Fibroblast of lung (primary cell): Measurements from ENCODE around the gene ZNF549. TPM values are rescaled to one million over a fixed set of nuclear protein-coding genes. Genes with fewer than 3 reads are reported as not detected.
"Not testable (repeated sequence)": the region's sequence is repeated elsewhere in the genome, so short reads cannot be mapped to it uniquely, and the experiment has no call there.

Experiments
- DNase-seq, 2 donors: peaks; one replicate each; pipeline versions ENCODE4 v3.0.0 to v3.0.0-alpha.2; 2010; ENCODE audit warnings: low read depth in 2 of 2
- H2AFZ ChIP-seq: 2 replicates; pipeline ENCODE4 v1.5.1; 2012; ENCODE audit warnings: low read length, control low read depth, inconsistent platforms
- H3K27ac ChIP-seq: 2 replicates; pipeline ENCODE4 v1.5.1; 2011; ENCODE audit warnings: low read length, control low read depth; ENCODE audit not compliant: insufficient read depth
- H3K27me3 ChIP-seq: 2 replicates; pipeline ENCODE4 v1.5.1; 2011; ENCODE audit warnings: mild to moderate bottlenecking, low read length; ENCODE audit not compliant: control insufficient read depth, insufficient read depth
- H3K36me3 ChIP-seq: 2 replicates; pipeline ENCODE4 v1.5.1; 2011; ENCODE audit warnings: low read length; ENCODE audit not compliant: control insufficient read depth, insufficient read depth
- H3K4me1 ChIP-seq: 2 replicates; pipeline ENCODE4 v1.5.1; 2011; ENCODE audit warnings: low read length; ENCODE audit not compliant: control insufficient read depth, insufficient read depth; ENCODE audit errors: extremely low read depth
- H3K4me2 ChIP-seq: 2 replicates; pipeline ENCODE4 v1.5.1; 2011; ENCODE audit warnings: low read length, control low read depth; ENCODE audit not compliant: insufficient read depth; ENCODE audit errors: extremely low read depth
- H3K4me3 ChIP-seq, 4 experiments: fragments of 200-600 bp in 1 of 4; sonication (generic) in 1 of 4; replicated peaks in 1 of 4; 2 replicates each; pipeline ENCODE4 v1.5.1; 2011 to 2016; ENCODE audit warnings: low read length in 4 of 4, low read depth in 3 of 4, mild to moderate bottlenecking in 3 of 4, control low read depth in 2 of 4, inconsistent platforms in 1 of 4, mixed read lengths in 1 of 4; ENCODE audit not compliant: insufficient read depth in 1 of 4; ENCODE audit errors: control extremely low read depth in 1 of 4
- H3K79me2 ChIP-seq: 2 replicates; pipeline ENCODE4 v1.5.1; 2012; ENCODE audit warnings: mild to moderate bottlenecking, low read length, inconsistent platforms; ENCODE audit not compliant: control insufficient read depth, insufficient read depth
- H3K9ac ChIP-seq: 2 replicates; pipeline ENCODE4 v1.5.1; 2011; ENCODE audit warnings: mild to moderate bottlenecking, low read length, control low read depth; ENCODE audit not compliant: insufficient read depth
- H3K9me3 ChIP-seq: 2 replicates; pipeline ENCODE4 v1.5.1; 2012; ENCODE audit warnings: low read depth, low read length; ENCODE audit not compliant: control insufficient read depth, insufficient read depth
- H4K20me1 ChIP-seq: 2 replicates; pipeline ENCODE4 v1.5.1; 2011; ENCODE audit warnings: low read length; ENCODE audit not compliant: control insufficient read depth, insufficient read depth; ENCODE audit errors: extremely low read depth
- EZH2 ChIP-seq: IDR thresholded peaks from 2 replicates; pipeline ENCODE4 v1.5.1; 2012; ENCODE audit warnings: low read length, control low read depth, mild to moderate bottlenecking; ENCODE audit errors: missing control alignments
- polyA minus RNA-seq: library from RNA; depleted of rRNA, polyadenylated mRNA; stranded (reverse); fragments of >200 nt; gene quantifications from 2 replicates; pipeline ENCODE4 v1.2.3, GENCODE V29; 2011; ENCODE audit warnings: low replicate concordance
- polyA plus RNA-seq, 2 donors: library from polyadenylated mRNA; depleted of rRNA in 1 of 2; stranded (reverse) in 1 of 2; unstranded in 1 of 2; fragments of >200 nt; gene quantifications; 2 replicates each; pipeline ENCODE4 v1.2.1, GENCODE V29; 2011 to 2012; ENCODE audit warnings: missing spikeins in 1 of 2
- total RNA-seq: library from RNA; depleted of rRNA; stranded (reverse); fragments of >200 nt; gene quantifications from 2 replicates; pipeline ENCODE4 v1.2.1, GENCODE V29; 2014
- TF ChIP-seq, protein P1 (sequence below), 2 donors: IDR thresholded peaks in 1 of 2; conservative IDR thresholded peaks in 1 of 2; 1 replicate in 1 of 2; 2 replicates in 1 of 2; pipeline ENCODE4 v1.5.1; 2011 to 2012; ENCODE audit warnings: low read length in 2 of 2, control low read depth in 1 of 2, inconsistent platforms in 1 of 2, low read depth in 1 of 2, mild to moderate bottlenecking in 1 of 2

Gene ZNF549
- total RNA-seq (6.7 and 7.8 TPM in 2 replicates), polyA plus RNA-seq (3.9 and 4.8 TPM in 2 replicates), polyA minus RNA-seq (1.2 and 1.3 TPM in 2 replicates)
- polyA plus RNA-seq (2012), result 2.0 and 2.7 TPM in 2 replicates

DNA sequence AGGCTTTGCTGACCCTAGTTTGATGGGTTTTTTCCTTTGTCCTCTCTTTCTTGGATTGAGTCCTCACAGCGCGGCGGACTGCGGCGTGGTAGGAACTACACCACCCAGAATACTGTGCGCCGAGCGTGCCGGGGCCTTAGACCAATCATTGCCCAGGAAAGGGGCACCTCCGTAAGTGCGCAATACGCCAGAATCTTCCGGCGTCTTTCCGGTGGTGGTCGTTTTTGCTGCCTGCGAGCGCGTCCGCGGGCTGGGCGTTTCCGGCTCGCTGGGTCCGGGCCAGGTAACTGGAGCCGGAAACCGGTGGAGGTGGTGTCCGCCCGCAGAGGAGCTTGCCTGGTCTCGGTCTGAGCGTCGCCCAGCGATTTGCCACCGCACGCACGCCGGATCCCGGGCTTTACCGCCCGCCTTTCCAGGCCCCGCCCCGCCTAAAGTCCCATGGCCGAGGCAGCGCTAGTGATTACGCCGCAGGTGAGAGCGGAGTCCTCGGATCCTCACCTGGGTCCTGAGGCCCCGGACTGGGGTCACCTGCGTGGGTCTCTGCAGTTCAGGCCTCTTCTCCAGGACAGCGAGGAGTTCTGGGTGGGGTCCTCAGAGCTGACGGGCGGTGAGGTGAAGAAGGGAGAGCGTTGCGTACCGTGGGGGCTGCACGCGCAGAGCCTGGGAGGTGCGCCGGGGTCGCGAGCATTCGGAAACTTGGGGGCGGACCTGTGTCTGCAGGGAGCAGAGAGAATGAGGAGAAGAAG, at the start of gene ZNF549:
ZNF549 (plus strand) TSS at position 221 of the 746 bp plus-strand sequence; CDS start at position 439, 218 bp downstream.
- Histone ChIP-seq H3K27me3 (no peaks in the 10 kb centered on the region), H2AFZ (peak within 1 kb of the TSS; percentile 98), H3K4me3 (peak within 1 kb of the TSS; percentile 89 to 99 (median 98)), H3K79me2 (peaks cover 11% of the 10 kb centered on the region), H3K27ac (peak within 1 kb of the TSS; percentile 61), H3K36me3 (peaks cover 1% of the 10 kb centered on the region), H4K20me1 (no peaks in the 10 kb centered on the region), H3K4me2 (peak within 1 kb of the TSS; percentile 86), H3K9me3 (no peaks in the 10 kb centered on the region), H3K4me1 (peaks cover 4% of the 10 kb centered on the region), H3K9ac (peak within 1 kb of the TSS; percentile 80)
- TF ChIP-seq, protein P1, sequence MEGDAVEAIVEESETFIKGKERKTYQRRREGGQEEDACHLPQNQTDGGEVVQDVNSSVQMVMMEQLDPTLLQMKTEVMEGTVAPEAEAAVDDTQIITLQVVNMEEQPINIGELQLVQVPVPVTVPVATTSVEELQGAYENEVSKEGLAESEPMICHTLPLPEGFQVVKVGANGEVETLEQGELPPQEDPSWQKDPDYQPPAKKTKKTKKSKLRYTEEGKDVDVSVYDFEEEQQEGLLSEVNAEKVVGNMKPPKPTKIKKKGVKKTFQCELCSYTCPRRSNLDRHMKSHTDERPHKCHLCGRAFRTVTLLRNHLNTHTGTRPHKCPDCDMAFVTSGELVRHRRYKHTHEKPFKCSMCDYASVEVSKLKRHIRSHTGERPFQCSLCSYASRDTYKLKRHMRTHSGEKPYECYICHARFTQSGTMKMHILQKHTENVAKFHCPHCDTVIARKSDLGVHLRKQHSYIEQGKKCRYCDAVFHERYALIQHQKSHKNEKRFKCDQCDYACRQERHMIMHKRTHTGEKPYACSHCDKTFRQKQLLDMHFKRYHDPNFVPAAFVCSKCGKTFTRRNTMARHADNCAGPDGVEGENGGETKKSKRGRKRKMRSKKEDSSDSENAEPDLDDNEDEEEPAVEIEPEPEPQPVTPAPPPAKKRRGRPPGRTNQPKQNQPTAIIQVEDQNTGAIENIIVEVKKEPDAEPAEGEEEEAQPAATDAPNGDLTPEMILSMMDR (conservative IDR thresholded peaks at IDR 0.05 in 1 of 2, IDR thresholded peaks at IDR 0.05 in 1 of 2; ENCODE audit: low read depth in 1 of 2, low read length in 2 of 2), result no peak
- TF ChIP-seq EZH2, result no peak
- DNase-seq, result peak; percentile 92 to 95

DNA sequence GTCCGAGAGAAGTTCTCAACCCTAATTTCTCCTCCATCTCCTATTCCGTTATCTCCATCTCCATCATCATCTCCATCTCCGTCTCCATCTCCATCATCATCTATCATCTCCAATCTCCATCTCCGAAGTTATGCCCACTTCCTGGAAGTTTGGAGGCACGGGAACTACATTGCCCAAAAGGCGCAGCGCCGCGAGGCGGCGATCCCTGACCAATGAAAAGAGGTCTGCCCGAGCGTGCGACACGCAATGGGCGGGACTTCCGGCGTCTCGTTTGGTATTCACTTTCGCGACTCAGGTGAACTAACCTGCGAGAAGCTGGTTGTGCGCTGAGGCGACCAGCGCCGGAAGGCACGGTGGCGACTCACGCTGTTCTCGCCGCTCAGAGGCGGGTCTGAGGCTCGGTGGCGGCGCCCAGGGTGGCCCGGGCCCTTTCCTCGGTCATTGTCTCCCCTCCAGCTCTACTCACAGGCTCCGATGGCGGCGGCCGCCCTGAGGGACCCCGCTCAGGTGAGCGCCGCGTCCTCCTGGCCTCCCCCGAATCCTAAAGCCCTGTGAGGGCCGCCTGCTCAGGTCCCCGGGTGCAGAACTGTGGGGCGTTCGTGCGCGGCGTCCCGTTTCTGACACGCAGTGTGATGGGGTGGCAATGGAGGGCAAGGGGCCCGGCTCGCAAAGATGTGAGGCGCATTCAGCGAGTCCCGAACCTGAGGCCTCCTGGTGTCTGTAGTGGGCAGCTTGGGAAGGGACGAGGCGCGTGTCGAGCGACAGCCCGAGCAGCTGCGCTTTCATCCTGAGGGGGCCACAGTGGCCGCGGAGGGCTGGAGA, 39.5 kb upstream of the ZNF549 start, which contains the start of gene ZNF419:
ZNF419 (plus strand) TSS at position 274 of the 822 bp plus-strand sequence; CDS start at position 475, 201 bp downstream.
- Histone ChIP-seq H3K9ac (peak within 1 kb of the TSS; percentile 57), H3K4me3 (peak within 1 kb of the TSS; percentile 50 to 88 (median 75)), H3K27ac (peak within 1 kb of the TSS; percentile 38), H3K4me2 (peak within 1 kb of the TSS; percentile 58), H2AFZ (peak within 1 kb of the TSS; percentile 83)
- not testable (repeated sequence) for H3K27me3 ChIP-seq, H4K20me1 ChIP-seq, H3K4me1 ChIP-seq, H3K9me3 ChIP-seq, H3K36me3 ChIP-seq, H3K79me2 ChIP-seq
- peak; percentile 79 to 83 for DNase-seq

DNA sequence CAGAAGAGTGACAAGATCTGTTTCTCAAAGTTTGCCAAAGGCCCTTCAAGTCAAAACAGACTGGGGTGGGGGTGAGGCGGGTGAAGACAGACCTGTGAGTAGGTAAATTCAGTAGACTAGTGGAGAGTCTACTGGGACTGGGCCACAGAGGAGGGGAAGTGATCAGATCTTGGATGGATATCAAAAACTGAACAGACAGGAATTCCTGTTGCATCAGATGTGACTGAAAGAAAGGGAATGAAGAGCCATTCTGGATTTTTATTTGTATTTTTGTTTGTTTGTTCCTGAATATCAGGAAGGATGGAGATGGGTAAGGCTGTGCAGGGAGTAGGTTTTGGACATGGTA, 38.9 kb upstream of the ZNF549 start:
- H3K9ac ChIP-seq, result not testable (repeated sequence)

DNA sequence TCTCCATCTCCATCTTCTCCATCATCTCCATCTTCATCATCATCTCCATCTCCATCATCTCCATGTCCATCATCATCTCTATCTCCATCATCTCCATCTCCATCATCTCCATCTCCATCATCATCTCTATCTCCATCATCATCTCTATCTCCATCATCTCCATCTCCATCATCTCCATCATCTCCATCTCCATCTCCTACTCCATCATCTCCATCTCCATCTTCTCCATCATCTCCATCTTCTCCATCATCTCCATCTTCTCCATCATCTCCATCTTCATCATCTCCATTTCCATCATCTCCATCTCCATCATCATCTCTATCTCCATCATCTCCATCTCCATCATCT, 27.9 kb upstream of the ZNF549 start:
- H3K79me2 ChIP-seq, result peaks cover 22% of the 10 kb centered on the region
- H3K4me2 ChIP-seq, H3K4me3 ChIP-seq, H2AFZ ChIP-seq, H3K27me3 ChIP-seq, H4K20me1 ChIP-seq, H3K9ac ChIP-seq, H3K27ac ChIP-seq, H3K36me3 ChIP-seq, DNase-seq, H3K4me1 ChIP-seq, H3K9me3 ChIP-seq: not testable (repeated sequence)

More for the DNA sequence above, 38.9 kb upstream of the ZNF549 start:
- Histone ChIP-seq H3K4me2 (peak overlapping the region; percentile 58), H3K36me3 (peaks cover 11% of the 10 kb centered on the region), H2AFZ (peak overlapping the region; percentile 43), H3K4me3 (peak overlapping the region; percentile 4 to 79 (median 40))
- not testable (repeated sequence) for H3K4me1 ChIP-seq, H3K79me2 ChIP-seq, H3K27me3 ChIP-seq, H3K27ac ChIP-seq, H4K20me1 ChIP-seq, H3K9me3 ChIP-seq
- peak; percentile 33 to 42 for DNase-seq

DNA sequence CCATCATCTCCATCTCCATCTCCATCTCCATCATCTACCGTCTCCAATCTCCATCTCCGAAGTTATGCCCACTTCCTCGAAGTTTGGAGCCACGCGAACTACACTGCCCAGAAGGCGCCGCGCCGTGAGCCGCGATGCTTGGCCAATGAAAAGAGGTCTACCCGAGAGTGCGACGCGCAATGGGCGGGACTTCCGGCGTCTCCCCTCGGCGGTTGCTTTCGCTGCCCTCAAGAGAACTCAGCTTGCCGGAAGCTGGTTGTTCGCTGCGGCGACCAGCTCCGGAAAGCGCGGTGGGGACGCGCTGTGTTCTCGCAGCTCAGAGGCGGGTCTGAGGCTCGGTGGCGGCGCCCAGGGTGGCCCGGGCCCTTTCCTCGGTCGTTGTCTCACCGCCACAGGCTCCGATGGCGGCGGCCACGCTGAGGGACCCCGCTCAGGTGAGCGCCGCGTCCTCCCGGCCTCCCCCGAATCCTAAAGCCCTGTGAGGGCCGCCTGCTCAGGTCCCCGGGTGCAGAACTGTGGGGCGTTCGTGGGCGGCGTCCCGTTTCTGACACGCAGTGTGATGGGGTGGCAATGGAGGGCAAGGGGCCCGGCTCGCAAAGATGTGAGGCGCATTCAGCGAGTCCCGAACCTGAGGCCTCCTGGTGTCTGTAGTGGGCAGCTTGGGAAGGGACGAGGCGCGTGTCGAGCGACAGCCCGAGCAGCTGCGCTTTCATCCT, 27.3 kb upstream of the ZNF549 start, which contains the start of gene ZNF773:
ZNF773 (plus strand) TSS at position 259 of the 716 bp plus-strand sequence; CDS start at position 402, 143 bp downstream.
- Histone ChIP-seq H3K4me3 (peak within 1 kb of the TSS; percentile 61 to 78 (median 64)), H2AFZ (peak within 1 kb of the TSS; percentile 71), H3K27ac (peak within 1 kb of the TSS; percentile 78), H3K4me2 (peak within 1 kb of the TSS; percentile 72), H3K79me2 (peaks cover 22% of the 10 kb centered on the region), H3K9ac (peak within 1 kb of the TSS; percentile 88)
- not testable (repeated sequence) for H3K4me1 ChIP-seq, H3K9me3 ChIP-seq, H4K20me1 ChIP-seq, H3K36me3 ChIP-seq, H3K27me3 ChIP-seq
- DNase-seq, result peak; percentile 96 to 97
